ENCODE measurements around the gene KLB.

Gene KLB

DNA sequence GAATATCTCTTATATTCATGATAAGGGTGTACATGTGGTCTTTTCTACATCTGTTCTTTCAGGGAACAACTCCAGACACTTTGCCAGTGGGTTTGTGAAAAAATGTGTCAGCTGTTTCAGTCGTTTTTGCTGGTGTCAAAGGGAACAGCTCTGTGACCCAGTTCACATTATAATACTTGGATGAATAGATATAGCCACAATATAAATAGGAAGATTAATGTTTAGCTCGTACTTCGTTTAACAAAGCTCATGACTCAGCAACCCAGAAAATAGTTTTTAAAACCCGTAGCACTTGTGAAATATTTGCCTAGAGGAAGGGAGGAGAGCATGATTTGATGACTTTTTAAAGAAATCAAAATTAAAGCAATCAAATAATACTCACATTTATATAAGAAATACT is 60.0 kb downstream of the KLB start:
- no peak for DNase-seq

DNA sequence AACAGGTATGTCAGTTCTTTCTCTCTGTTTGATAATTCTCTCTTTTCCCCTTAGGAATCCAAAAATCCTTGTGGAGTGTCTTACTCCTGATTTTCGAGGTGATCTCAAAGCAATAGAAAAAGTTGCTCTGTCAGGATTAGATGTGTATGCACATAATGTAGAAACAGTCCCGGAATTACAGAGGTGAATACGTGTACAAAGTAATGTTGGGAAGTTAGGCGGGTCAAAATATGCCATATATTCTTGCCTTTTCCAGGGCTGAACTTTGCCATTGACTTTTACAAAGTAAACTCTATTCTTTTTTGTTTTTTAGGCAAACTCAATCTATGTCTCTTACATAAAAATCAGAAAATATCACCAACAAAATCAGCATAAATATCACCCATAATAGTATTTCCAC is 60.7 kb downstream of the KLB start:
- DNase-seq = no peak

DNA sequence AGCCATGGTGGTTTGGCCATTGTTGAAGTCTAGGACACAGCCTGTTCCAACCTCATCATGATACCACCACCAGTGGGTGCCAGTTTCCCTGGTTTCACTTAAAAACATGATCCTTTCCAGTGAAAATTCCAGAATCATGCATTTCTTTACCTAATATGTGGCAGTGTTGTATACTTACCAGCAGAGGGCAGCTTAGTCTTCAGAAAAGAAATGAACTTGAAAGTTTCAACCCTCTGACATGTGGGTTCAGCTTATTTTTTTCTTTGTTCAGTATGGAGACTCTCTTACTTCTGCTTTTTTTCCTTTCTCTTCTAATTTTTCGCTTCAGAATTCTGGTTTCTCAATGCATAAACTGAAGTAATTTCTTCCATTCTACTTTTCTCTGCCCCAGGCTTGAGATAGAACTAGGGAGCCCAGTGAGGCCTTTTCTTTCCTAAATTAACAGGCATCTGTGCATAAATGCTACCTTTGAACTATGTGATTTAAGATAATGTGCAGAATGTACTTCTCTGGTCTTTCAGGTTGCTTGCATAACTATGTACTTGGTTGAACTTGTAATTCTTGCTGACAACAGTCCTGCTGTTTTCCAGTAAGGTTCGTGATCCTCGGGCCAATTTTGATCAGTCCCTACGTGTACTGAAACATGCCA is 62.8 kb downstream of the KLB start:
- DNase-seq = peak; percentile 57 to 82

DNA sequence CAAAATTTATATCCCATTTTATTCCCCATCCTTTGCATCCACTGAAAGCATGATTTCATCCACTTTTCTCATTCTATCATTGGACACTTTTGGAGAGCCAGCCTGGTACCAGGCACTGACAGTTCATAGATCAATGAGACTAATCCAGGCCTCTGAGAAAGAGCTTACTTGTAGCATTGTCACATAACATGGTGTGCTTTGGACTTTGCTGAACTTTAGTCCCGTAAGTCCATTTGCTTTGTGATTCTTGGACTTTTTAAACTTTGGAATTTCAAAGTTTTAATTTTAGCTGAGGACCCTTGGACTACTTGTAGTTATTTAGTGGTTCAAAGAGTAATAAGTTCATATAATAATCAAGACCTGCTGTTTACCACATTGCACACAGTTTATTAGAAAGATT is 63.7 kb downstream of the KLB start:
- no peak for DNase-seq

DNA sequence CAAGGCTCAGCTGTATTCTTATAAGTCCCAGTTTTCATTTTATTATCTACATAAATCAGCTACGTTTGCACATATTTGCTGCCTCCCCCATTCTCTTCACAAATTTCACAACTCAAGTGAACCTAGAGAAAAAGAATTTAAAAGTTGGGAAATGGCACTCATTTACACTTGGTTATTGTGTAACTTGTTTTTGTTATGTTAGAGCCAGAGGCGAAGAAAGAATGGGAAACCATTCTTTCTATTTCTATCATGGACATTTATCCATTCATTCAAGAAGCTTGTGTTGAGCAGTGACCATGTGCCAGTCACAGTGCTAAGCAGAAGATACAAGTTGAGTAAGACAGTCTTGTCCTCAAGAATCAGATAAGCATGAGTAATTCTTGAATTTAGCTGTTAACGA is 65.7 kb downstream of the KLB start:
- DNase-seq = no peak

DNA sequence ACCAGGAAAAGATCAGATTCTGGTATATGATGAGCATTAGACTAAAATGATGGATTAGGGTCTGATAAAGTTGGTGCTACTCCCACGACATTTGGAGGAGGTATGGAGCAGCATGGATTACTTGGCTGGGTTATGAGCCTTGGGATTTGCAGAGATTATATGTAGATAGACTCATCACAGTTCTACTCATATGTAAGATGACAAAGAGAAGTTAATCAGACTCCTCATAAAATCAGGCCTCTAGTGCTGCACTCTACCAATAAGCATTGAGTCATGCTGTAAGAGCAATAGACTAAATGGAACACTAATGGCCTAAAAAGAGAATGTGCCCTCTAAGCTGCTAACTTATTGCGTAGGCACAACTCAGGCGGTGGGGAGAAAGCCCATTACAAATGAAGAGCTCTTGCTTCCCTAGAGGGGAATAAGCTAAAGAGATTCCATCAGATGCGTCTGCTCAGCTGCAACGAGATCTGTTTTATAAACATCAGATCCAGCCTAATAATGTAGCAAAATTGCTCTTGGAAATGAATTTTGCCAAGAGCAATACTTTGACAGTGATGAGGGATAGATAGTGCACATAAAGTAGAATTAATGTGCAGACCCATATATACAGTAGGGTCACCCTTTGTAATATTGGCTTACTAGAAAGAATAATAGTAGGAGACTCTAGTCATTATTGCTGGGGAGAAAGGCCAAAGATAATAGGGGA is 69.6 kb downstream of the KLB start:
- DNase-seq = no peak

DNA sequence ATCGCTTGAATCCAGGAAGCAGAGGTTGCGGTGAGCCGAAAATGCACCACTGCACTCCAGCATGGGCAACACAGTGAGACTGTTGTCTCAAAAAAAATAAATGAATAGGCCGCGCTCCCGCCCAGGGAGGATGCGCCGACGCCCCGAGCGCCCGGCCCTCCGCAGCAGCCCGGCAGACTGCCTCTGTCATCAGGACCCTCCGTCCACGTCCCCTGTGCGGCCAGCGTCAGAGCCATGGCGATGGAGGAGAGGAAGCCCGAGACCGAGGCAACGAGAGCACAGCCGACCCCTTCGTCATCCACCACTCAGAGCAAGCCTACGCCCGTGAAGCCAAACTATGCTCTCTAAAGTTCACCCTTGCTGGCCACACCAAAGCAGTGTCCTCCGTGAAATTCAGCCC is 73.5 kb downstream of the KLB start:
- no peak for DNase-seq

DNA sequence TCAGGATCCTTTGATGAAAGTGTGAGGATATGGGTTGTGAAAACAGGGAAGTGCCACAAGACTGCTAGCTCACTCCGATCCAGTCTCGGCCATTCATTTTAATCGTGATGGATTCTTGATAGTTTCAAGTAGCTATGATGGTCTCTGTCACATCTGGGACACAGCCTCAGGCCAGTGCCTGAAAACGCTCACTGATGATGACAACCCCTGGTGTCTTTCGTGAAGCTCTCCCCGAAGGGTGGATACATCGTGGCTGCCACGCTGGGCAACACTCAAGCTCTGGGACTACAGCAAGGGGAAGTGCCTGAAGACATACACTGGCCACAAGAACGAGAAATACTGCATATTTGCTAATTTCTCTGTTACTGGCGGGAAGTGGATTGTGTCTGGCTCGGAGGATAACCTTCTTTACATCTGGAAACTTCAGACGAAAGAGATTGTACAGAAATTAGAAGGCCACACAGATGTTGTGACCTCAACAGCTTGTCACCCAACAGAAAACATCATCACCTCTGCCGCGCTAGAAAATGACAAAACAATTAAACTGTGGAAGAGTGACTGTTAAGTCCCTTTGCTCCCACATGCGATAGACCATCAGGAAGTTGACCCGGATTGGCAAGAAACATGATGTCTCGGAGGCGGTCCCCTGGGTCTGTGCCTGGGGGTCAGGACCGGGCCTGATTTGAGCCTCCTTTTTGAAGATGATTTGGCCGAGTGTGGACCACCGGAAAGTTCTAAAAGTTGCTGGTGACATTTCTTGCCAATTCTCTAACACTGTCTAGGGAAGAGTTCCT is 74.4 kb downstream of the KLB start:
- DNase-seq = no peak

DNA sequence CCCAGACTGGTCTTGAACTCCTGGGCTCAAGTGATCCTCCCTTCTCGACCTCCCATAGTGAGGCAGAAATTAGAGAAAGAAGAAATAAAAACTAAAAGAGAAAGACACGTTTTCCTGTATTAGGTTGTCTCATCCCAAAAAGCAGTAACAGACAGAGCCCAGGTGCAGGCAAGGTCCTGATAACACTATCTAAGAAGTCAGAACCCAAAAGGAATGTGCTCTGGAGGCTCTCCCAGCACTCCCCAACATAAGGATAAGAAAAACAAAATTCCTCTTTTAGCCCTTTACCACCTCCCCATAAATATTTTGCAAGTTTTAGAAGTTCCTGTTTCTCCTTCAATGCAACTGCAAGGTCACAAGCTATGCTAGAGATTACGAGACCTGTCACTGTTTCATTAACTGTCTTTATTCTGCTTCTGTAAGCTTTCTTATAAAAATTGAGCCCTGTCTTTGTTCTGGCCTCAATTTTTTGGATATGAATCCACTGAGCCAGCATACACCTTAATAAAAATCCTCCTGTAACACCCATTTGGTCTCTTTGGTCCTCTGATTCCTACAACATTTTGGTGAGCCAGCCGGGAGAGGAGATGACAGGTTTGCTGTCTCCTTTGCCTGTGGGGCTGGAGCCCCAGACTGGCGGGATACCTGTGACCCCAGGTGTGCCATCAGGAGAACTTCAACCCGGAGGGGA is 78.0 kb downstream of the KLB start:
- DNase-seq = no peak

DNA sequence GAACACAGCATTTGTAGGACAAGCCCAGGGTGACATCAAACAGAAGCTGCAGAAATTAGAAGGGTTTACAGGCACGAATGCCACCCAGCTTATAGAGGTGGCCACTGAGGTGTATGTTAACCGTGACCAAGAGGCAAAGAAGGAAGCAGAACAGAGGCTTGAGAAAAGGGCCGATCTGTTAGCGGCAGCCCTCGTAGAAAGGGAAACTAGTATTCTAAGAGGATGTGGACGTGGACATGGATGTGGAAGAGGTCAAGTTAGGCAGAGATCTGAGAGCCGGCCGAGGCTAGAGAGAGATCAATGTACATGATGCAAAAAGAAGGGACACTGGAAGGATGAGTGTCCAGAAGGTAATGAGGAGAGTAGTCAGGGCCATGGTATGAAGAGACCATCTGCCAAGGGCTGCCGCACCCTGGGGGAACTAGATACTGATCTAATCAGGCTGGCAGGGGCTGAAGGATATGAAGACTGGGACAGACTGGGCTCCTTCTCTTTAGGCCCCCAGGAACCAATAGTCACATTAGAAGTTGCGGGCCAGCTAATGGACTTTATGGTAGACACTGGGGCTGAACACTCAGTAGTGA is 79.6 kb downstream of the KLB start:
- no peak for DNase-seq

DNA sequence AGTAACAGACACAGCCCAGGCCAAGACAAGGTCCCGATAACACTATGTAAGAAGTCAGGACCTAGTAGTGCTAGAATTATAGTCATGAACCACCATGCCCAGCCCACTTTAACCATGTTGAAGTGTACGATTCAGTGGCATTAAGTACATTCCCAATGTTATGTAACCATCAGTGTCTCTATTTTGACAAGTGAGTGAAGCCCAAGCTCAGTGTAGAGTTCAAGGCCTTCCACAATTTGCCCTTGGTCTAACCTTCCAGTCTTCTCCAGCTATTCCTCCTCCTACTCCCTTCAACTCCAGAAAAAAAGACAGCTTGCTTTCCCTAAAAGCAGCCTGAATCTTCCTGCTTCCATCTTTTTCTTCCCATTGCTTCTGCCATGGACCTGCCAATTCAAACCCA is 83.6 kb downstream of the KLB start:
- no peak for DNase-seq

DNA sequence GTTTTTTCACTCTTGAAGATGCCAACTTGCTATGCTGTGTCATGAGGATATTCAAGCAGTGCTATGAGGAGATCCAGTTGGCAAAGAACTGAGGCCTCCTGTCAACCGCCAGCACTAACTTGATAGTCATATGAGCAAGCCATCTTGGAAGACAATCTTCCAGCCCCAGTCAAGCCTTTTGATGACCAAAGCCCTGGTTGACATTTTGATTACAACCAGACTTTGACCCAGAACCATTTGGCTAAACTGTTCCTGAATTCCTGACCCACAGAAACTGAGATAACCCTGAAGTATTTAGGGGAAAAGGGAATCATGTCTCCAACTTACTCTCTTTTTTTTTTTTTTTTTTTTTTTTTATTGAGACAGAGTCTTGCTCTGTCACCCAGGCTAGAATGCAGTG is 87.6 kb downstream of the KLB start:
- DNase-seq = no peak

DNA sequence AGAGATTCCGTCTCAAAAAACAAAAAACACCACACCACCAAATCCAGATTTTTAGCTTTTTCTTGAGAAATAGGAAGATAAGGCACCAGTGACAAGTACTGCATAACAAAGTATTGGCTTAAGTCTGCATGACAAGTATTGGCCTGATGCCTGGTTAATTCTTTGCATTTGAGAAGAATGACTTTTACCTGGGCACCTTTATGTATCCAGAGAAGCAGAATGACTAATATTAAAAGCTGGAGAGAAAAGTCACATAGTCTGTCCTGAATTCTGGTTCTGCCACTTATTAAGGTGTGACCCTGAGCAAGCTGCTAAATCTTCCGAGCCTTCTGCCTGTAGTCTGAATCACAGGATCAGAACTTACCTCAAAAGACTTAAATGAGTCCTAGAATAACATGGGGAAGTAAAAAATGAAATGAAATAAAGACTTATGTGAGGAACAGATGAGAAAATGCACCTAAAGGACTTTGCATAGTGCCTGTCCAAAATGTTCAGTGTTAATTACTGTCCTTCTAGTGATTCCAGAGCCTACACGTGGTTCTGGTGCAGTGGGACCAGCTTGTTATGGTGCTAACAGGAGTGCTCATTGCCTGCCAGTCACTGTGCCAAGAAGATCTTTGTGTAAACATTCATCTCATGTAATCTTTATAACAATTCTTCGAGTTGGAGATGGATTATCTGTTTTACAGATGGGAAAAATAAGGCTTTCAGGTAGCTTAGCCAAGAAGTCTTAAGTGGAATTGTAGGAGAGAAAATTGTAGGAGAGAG is 88.9 kb downstream of the KLB start:
- DNase-seq = no peak

DNA sequence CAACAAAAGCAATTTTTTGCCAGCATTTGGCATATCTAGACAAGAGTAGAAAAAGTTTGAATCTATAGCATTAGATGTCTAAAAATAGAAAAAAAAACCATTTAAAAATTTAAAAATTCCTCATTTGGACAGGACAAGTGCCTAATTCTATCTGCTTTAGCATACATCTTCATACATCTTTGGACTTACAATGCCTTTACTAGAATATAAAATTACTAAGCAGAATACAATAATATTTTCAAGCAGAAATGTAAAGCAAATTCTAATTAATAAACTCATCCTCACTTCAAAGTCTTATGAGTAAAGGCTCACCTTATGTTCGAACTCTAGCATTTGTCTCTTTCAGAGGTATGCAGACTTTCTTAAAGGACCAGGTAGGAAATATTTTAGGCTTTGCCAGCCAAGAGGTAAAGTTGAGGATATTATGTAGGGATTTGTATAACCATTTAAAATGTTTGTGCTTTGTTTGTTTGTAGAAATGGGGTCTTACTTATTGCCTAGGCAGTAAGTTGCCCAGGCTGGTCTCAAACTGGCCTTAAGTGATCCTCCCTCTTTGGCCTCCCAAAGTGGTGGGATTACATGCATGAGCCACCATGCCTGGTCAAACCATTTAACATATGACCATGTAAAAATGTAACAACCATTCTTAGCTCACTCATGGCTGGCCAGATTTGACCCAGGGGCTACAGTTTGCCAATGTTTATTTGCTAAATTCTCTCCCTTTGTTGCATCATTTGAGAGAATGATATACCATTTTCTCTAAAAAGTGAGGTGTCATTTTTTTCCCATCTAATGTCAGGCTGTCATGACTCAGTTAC is 91.4 kb downstream of the KLB start:
- no peak for DNase-seq

DNA sequence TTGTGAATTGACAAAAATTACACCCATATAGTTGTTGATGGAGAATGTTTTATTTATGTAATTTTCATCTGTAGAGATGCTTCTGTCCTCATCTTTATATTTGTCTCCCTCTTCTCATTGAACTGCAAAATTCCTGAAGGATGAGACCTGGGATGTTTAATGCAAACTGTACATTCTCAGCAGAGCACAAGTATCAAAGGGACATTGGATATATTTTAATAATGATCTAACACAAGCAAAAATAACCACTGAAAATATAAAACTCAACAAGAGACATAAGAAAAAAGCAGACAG is 91.9 kb downstream of the KLB start:
- no peak for DNase-seq

All from NCI-H526 (cell line).